Tibial artery (tissue), 4 donors: ENCODE data around the gene PRSS56.
A peak's percentile ranks its signal among the peaks of the same experiment; 100 is the strongest.
"Not testable (repeated sequence)": the region's sequence is repeated elsewhere in the genome, so short reads cannot be mapped to it uniquely, and the experiment has no call there.

Source experiments
- DNase-seq, 2 donors: peaks; one replicate each; pipeline ENCODE4 v3.0.0-alpha.2; 2019
- H3K27ac ChIP-seq, 2 donors: fragments of 200-600 bp; sonication (generic) in 1 of 2; 1 replicate in 1 of 2; 2 replicates in 1 of 2; pipeline ENCODE4 v1.5.1; 2018 to 2019; ENCODE audit warnings: mild to moderate bottlenecking in 1 of 2
- H3K27me3 ChIP-seq, 2 donors: fragments of 200-600 bp; sonication (generic) in 1 of 2; one replicate each; pipeline versions ENCODE4 v1.5.1 to v1.6.0; 2016 to 2019
- H3K36me3 ChIP-seq, 3 donors: fragments of 200-600 bp; sonication (generic) in 2 of 3; one replicate each; pipeline ENCODE4 v1.5.1; 2016 to 2019; ENCODE audit warnings: mild to moderate bottlenecking in 2 of 3
- H3K4me1 ChIP-seq, 4 donors: fragments of 200-600 bp; sonication (generic) in 2 of 4; 1 replicate in 3 of 4; 2 replicates in 1 of 4; pipeline ENCODE4 v1.5.1; 2016 to 2019
- H3K4me3 ChIP-seq, 2 donors: fragments of 200-600 bp; sonication (generic) in 1 of 2; 1 replicate in 1 of 2; 2 replicates in 1 of 2; pipeline ENCODE4 v1.5.1; 2018 to 2019; ENCODE audit warnings: mild to moderate bottlenecking in 2 of 2
- H3K9me3 ChIP-seq, 3 donors: fragments of 200-600 bp; sonication (generic) in 1 of 3; one replicate each; pipeline ENCODE4 v1.5.1; 2016 to 2019
- CTCF ChIP-seq, 2 experiments: fragments of 200-600 bp in 1 of 2; fragments of 450-650 bp in 1 of 2; IDR thresholded peaks; one replicate each; pipeline ENCODE4 v1.5.1; 2017 to 2019; ENCODE audit warnings: antibody characterized with exemption in 2 of 2, mild to moderate bottlenecking in 1 of 2, moderate library complexity in 1 of 2
- intact Hi-C: fragments of 100-400 bp; cut with DNase I; formaldehyde crosslinking; loops from one replicate; pipeline ENCODE4 v1.15.0; 2023; ENCODE audit warnings: low total_unique reads

Gene PRSS56

GRCh38 chr2:232530626-232531260, 10.6 kb downstream of the PRSS56 start:
- intact Hi-C loops = no loop called here
- Histone ChIP-seq H3K4me1 (peaks cover 0 to 2% (median 0%) of the 10 kb centered on the region in 4 donors), H3K36me3 (no peaks in the 10 kb centered on the region), H3K4me3 (no peak overlapping the region), H3K27me3 (peaks cover 0 to 29% of the 10 kb centered on the region in 2 donors), H3K9me3 (no peaks in the 10 kb centered on the region), H3K27ac (no peak overlapping the region)
- DNase-seq = no peak
- no peak for TF ChIP-seq CTCF (IDR thresholded peaks at IDR 0.05)

GRCh38 chr2:232532419-232532818, 12.2 kb downstream of the PRSS56 start:
- no peak for DNase-seq
- TF ChIP-seq CTCF (IDR thresholded peaks at IDR 0.05) = no peak
- H3K9me3 ChIP-seq = peaks cover 0 to 6% (median 6%) of the 10 kb centered on the region in 3 donors

GRCh38 chr2:232532821-232533220, 12.6 kb downstream of the PRSS56 start:
- H3K36me3 ChIP-seq, intact Hi-C loops, DNase-seq, H3K9me3 ChIP-seq, H3K4me3 ChIP-seq, H3K4me1 ChIP-seq, H3K27ac ChIP-seq: not testable (repeated sequence)
- H3K27me3 ChIP-seq = peaks cover 0 to 26% of the 10 kb centered on the region in 2 donors

More at GRCh38 chr2:232532419-232532818, 12.2 kb downstream of the PRSS56 start:
- no peak overlapping the region for H3K4me3 ChIP-seq
- intact Hi-C loops = no loop called here
- H3K27ac ChIP-seq = no peak overlapping the region
- peaks cover 0 to 26% of the 10 kb centered on the region in 2 donors for H3K27me3 ChIP-seq
- H3K4me1 ChIP-seq = no peaks in the 10 kb centered on the region
- no peaks in the 10 kb centered on the region for H3K36me3 ChIP-seq

- peak in 1 of 2 donors; percentile 9 for DNase-seq
Observed at GRCh38 chr2:232533944-232534710, 13.9 kb downstream of the PRSS56 start.

GRCh38 chr2:232534940-232535651, 14.9 kb downstream of the PRSS56 start:
- Histone ChIP-seq H3K27ac (no peak overlapping the region), H3K4me1 (no peaks in the 10 kb centered on the region), H3K4me3 (no peak overlapping the region), H3K27me3 (peaks cover 0 to 34% of the 10 kb centered on the region in 2 donors), H3K36me3 (no peaks in the 10 kb centered on the region), H3K9me3 (peaks cover 0 to 6% (median 6%) of the 10 kb centered on the region in 3 donors)
- intact Hi-C loops = no loop called here
- TF ChIP-seq CTCF (IDR thresholded peaks at IDR 0.05) = no peak
- DNase-seq = peak in 1 of 2 donors; percentile 6

More at GRCh38 chr2:232533944-232534710, 13.9 kb downstream of the PRSS56 start:
- TF ChIP-seq CTCF (IDR thresholded peaks at IDR 0.05) = no peak
- Histone ChIP-seq H3K36me3 (no peaks in the 10 kb centered on the region), H3K9me3 (peaks cover 0 to 6% (median 6%) of the 10 kb centered on the region in 3 donors), H3K4me3 (no peak overlapping the region), H3K27ac (no peak overlapping the region), H3K4me1 (no peaks in the 10 kb centered on the region), H3K27me3 (peaks cover 0 to 28% of the 10 kb centered on the region in 2 donors)
- intact Hi-C loops = no loop called here
